ENCODE data around the gene DUSP2.

DUSP2 gene

GRCh38 chr2:96113367-96113677, 31.9 kb downstream of the DUSP2 start:
- no peak for DNase-seq

- DNase-seq: no peak
These were observed 32.5 kb downstream of the DUSP2 start for GRCh38 chr2:96112501-96113366.

- DNase-seq: no peak
These were observed 33.3 kb downstream of the DUSP2 start for GRCh38 chr2:96111823-96112500.

- DNase-seq: no peak
These were observed 34.0 kb downstream of the DUSP2 start for GRCh38 chr2:96111257-96111640.

- no peak for DNase-seq
These were observed 34.5 kb downstream of the DUSP2 start for GRCh38 chr2:96110621-96111256.

- no peak for DNase-seq
These were observed 35.2 kb downstream of the DUSP2 start for GRCh38 chr2:96109931-96110511.

- no peak for DNase-seq
These were observed 35.9 kb downstream of the DUSP2 start for GRCh38 chr2:96109361-96109680.

- no peak for DNase-seq
These were observed 36.5 kb downstream of the DUSP2 start for GRCh38 chr2:96108541-96109360.

- DNase-seq: no peak
These were observed 37.1 kb downstream of the DUSP2 start for GRCh38 chr2:96108151-96108540.

GRCh38 chr2:96107708-96108065, 37.6 kb downstream of the DUSP2 start:
- no peak for DNase-seq

- no peak for DNase-seq
These were observed 38.1 kb downstream of the DUSP2 start for GRCh38 chr2:96106991-96107707.

GRCh38 chr2:96105994-96106715, 39.1 kb downstream of the DUSP2 start:
- DNase-seq: no peak

GRCh38 chr2:96105152-96105915, 39.9 kb downstream of the DUSP2 start:
- DNase-seq: no peak

GRCh38 chr2:96104487-96104861, 40.8 kb downstream of the DUSP2 start:
- no peak for DNase-seq

GRCh38 chr2:96103761-96104486, 41.3 kb downstream of the DUSP2 start:
- no peak for DNase-seq

GRCh38 chr2:96103187-96103601, 42.0 kb downstream of the DUSP2 start:
- no peak for DNase-seq

GRCh38 chr2:96102596-96103186, 42.5 kb downstream of the DUSP2 start:
- no peak for DNase-seq

- no peak for DNase-seq
These were observed 44.3 kb downstream of the DUSP2 start for GRCh38 chr2:96100893-96101304.
